Fibroblast of mammary gland (primary cell): ENCODE data around the gene C17orf113.

Source experiments
- DNase-seq: peaks from one replicate; pipeline ENCODE4 v3.0.0-alpha.2; 2010; ENCODE audit warnings: low read depth
- H3K4me3 ChIP-seq: 2 replicates; pipeline ENCODE4 v1.5.1; 2011; ENCODE audit warnings: low read depth, mild to moderate bottlenecking, low read length, moderate library complexity; ENCODE audit not compliant: control insufficient read depth
- TF ChIP-seq, protein P1 (sequence below): conservative IDR thresholded peaks from 2 replicates; pipeline ENCODE4 v1.5.1; 2011; ENCODE audit warnings: low read depth, low read length, inconsistent platforms; ENCODE audit not compliant: control insufficient read depth, insufficient read depth

Gene C17orf113

DNA sequence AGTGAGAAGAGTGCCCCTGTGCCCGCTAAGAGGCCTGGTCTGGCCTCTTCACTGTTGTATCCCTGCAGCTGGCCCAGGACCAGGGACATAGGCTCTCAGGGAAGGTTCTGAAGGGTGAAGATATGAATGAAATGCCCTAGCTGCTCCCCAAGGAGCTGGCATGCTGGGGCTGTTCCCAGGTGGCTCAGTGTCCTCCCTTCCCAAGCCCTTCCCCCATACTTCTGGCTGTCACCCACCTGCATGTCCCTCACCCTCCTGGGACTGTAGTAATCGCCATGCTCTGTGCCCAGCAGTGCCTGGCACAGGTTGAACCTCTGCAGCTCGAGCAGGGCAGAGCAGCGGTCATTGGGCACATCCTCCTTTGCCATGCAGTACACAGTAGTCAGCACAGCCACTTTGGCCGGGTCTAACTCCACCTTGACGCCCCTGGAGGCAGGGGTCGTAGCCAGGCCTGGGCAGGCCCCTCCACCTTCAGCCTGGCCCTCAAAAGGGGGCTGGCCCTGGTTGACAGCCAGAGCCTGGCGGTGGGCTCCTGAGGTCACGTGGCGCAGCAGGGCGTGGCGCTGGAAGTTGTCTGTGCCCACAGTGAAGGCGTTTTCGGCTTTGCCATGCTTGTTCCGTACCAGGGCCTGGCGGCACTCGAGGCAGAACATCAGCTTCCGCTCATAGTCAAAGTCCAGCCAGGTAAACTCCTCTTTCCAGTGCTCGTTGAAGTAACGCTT, 7.6 kb downstream of the C17orf113 start:
- H3K4me3 ChIP-seq, result no peak overlapping the region
- TF ChIP-seq, protein P1, sequence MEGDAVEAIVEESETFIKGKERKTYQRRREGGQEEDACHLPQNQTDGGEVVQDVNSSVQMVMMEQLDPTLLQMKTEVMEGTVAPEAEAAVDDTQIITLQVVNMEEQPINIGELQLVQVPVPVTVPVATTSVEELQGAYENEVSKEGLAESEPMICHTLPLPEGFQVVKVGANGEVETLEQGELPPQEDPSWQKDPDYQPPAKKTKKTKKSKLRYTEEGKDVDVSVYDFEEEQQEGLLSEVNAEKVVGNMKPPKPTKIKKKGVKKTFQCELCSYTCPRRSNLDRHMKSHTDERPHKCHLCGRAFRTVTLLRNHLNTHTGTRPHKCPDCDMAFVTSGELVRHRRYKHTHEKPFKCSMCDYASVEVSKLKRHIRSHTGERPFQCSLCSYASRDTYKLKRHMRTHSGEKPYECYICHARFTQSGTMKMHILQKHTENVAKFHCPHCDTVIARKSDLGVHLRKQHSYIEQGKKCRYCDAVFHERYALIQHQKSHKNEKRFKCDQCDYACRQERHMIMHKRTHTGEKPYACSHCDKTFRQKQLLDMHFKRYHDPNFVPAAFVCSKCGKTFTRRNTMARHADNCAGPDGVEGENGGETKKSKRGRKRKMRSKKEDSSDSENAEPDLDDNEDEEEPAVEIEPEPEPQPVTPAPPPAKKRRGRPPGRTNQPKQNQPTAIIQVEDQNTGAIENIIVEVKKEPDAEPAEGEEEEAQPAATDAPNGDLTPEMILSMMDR, result no peak
- DNase-seq, result no peak

DNA sequence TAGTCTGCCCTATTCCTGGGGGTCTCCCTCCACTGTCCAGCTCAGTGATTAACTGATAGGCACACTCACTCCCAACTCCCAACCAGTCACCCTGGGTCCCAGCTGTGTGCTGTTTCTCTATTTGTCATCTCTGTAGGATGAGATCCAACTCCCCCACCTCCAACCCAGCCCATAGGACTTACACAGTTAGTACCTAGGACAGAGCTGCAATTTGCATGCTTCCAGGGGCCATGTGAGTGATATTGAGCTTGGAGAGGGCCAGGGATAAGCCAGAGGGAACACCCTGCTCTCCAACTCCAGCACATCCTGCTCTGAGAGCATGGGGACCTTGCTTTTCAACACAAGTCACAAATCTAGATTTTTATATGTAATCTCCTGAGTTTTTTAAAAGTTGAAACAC, 8.8 kb downstream of the C17orf113 start:
- TF ChIP-seq, protein P1, result no peak
- DNase-seq, result no peak
- H3K4me3 ChIP-seq, result no peak overlapping the region

DNA sequence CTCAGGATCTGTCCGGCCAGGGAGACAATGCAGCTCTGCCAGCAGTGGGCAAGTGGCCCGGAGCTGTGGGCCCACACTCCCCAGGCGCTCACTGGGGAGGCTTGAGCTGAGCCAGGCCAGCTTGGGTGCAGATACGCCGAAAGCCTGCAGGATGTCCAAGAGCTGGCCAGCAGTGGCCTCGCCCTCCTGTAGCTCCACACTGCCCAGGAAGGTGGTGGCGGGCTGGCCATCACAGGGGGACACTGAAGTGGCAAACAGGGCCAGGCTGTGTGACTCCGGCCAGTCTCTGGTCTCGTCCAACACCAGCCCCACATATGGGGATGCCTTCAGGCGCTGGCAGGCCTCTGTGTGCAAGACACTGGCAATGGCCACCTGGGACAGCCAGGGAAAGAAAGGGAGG, 9.6 kb downstream of the C17orf113 start:
- TF ChIP-seq, protein P1, result no peak
- no peak for DNase-seq
- H3K4me3 ChIP-seq, result no peak overlapping the region

DNA sequence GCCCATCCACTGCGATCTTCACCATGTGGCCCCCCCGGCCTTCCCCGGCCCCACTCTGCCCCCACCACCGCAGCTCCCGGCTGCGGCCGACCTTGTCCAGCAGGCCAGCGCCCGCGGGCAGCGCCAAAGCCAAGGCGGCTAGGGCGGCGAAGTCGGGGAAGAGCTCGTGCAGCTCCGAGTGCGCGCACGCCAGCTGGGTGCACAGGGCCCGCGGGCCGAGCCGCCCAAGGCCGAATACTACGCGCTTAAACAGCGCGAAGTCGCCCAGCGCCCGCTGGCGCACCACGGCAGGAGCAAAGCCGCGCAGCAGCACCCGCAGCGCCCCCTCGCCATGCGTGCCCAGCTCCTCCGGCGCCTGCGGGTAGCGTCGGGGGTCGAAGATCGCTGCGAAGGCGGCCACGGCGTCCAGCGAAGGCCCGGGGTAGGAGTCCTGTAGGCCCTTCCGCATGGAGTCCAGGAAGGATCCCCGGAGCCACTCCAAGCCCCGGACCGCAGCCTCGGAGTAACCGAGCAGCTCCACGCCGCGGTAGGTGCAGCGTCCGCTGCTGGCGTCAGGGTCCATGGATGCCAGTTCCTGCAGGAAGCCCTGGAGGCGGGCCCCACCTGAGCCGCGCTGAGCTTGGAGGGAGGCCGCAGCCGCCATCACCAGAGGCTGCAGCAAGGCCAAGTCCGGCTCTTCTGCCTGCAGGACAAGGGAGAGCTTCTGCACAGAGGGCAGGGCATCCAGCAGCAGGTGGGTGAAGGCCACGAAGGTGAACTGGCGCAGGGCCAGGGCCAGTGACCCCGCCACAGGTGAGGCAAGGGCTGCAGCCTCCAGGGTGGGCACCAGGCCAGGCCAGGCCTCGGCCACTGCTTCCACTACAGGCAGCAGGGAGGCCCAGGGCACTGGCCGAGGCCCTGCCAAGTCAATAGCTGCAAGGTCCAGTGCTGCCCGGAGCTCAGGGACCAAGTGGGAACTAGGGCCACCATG, 10.3 kb downstream of the C17orf113 start:
- DNase-seq, result no peak
- TF ChIP-seq, protein P1, result no peak
- H3K4me3 ChIP-seq, result no peak overlapping the region

DNA sequence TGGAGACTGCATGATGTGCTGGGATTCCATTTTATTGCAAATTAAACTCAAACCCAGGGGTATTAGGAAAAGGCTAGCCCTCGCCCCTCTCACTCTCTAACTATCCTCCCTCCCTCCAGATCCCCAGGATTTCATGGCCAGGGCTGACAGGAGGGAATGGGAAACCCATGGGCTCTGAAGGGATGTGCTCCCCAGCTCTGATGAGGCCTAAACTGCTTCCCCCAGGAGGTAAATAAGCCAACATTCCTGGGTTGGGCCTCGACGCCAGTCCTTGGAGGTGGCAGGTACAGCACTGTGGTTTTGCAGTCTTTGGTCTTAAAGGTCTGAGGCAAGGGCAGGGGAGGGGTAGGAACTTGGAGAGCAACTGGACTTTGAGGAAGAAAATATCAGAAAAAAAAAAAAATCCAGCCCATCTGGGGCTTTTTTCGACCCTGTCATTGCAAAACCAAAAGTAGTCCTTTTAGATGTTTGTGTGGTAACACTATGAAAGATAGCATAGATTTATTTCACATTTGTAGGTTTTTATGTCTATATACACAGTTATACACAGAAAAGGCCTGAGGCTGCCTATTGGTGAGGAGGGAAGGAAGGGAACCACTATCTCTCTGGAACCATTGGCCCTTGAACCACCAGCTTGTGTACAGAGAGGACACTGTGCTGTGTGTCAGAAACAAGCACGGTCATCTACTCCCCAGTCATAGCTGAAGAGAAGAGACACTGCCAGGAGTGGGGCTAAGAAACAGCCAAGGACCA, 12.0 kb downstream of the C17orf113 start:
- no peak for DNase-seq
- TF ChIP-seq, protein P1, result no peak

DNA sequence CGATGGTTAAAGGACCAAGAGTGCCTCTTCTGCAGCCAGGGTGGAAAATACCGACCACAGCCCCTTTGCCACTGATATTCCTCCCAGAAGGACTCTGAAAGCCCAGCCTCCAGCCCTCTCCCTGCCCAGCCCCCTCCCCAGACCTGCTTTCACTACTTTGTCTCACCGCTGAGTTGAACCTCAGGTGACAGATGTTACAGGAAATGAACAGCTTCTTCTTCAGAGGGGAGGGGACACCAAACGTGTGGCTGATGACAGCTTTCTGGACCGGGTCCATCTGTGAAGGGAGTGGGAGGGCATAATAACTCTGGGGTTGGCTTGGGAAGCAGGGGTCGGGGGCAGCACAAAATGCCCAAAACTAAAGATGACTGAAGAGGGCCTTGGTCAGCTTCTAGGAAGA, 16.3 kb downstream of the C17orf113 start:
- TF ChIP-seq, protein P1, result no peak
- DNase-seq, result no peak
- no peak overlapping the region for H3K4me3 ChIP-seq

More for the DNA sequence above, 12.0 kb downstream of the C17orf113 start:
- H3K4me3 ChIP-seq, result no peak overlapping the region
